Duodenal mucosa (tissue), 2 donors: ENCODE measurements around the gene DIP2B.

Experiments
- H3K27ac ChIP-seq: one replicate; pipeline ENCODE4 v1.7.0; 2013; ENCODE audit warnings: low read depth, low read length
- H3K27me3 ChIP-seq, 2 donors: one replicate each; pipeline ENCODE4 v1.7.0; 2013; ENCODE audit warnings: low read length in 2 of 2, control low read depth in 1 of 2; ENCODE audit not compliant: insufficient read depth in 2 of 2, control insufficient read depth in 1 of 2
- H3K36me3 ChIP-seq, 2 donors: one replicate each; pipeline ENCODE4 v1.7.0; 2013; ENCODE audit warnings: low read length in 2 of 2, control low read depth in 1 of 2; ENCODE audit not compliant: insufficient read depth in 2 of 2, control insufficient read depth in 1 of 2
- H3K4me1 ChIP-seq, 2 donors: one replicate each; pipeline ENCODE4 v1.7.0; 2013; ENCODE audit warnings: low read length in 2 of 2, control low read depth in 1 of 2; ENCODE audit not compliant: insufficient read depth in 2 of 2, control insufficient read depth in 1 of 2
- H3K4me3 ChIP-seq, 2 donors: one replicate each; pipeline ENCODE4 v1.7.0; 2013; ENCODE audit warnings: low read length in 2 of 2, low read depth in 1 of 2
- H3K9ac ChIP-seq, 2 donors: one replicate each; pipeline ENCODE4 v1.7.0; 2013; ENCODE audit warnings: low read length in 2 of 2, low read depth in 1 of 2
- H3K9me3 ChIP-seq, 2 donors: one replicate each; pipeline ENCODE4 v1.7.0; 2013; ENCODE audit warnings: low read length in 2 of 2, control low read depth in 1 of 2; ENCODE audit not compliant: control insufficient read depth in 1 of 2

Gene DIP2B

DNA sequence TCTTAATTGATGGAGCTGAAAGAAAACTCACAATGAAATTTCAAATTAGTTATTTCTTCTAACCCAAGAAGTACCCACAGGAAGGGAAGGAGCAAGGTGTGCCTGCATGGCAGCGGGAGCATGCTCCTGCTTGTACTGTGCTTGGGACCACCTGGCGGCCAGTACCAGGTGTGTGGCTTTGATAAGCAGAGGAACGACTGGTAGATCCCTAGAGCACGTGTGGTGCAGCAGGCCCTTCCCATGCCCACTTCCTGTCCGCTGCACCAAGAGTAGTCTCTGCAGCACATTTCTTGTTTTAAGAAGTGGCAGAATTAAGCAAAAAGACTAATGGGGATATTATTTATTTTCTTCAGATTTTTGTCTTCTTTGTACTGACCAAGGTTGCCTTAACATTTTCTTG, 136.8 kb downstream of the DIP2B start:
- H3K4me3 ChIP-seq = no peak overlapping the region
- H3K27me3 ChIP-seq = no peaks in the 10 kb centered on the region
- H3K9ac ChIP-seq = no peak overlapping the region
- H3K4me1 ChIP-seq = no peaks in the 10 kb centered on the region
- no peak overlapping the region for H3K27ac ChIP-seq
- H3K9me3 ChIP-seq = no peaks in the 10 kb centered on the region
- no peaks in the 10 kb centered on the region for H3K36me3 ChIP-seq

DNA sequence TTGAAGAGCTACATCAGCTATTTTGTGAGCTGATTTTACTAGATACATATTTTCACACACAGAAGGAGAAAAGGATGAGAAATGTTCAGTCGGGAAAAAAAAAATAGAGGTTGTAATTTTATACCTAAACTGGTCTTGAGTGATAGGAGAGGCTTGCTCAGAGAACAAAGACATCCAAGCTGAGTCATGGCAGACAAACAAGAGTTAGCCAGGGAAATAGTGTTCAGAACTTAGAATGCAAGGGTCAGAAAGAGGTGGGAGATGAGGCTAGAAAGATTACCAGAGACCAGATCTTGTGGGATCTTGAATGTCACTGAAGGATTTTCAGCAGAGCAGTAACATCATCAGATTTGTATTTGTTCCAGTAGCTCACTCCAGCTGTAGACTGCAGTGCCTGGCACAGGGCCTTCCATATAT, 137.3 kb downstream of the DIP2B start:
- H3K27ac ChIP-seq = no peak overlapping the region
- H3K9ac ChIP-seq = no peak overlapping the region
- no peaks in the 10 kb centered on the region for H3K27me3 ChIP-seq
- no peaks in the 10 kb centered on the region for H3K9me3 ChIP-seq
- H3K4me1 ChIP-seq = no peaks in the 10 kb centered on the region
- no peaks in the 10 kb centered on the region for H3K36me3 ChIP-seq
- H3K4me3 ChIP-seq = no peak overlapping the region

DNA sequence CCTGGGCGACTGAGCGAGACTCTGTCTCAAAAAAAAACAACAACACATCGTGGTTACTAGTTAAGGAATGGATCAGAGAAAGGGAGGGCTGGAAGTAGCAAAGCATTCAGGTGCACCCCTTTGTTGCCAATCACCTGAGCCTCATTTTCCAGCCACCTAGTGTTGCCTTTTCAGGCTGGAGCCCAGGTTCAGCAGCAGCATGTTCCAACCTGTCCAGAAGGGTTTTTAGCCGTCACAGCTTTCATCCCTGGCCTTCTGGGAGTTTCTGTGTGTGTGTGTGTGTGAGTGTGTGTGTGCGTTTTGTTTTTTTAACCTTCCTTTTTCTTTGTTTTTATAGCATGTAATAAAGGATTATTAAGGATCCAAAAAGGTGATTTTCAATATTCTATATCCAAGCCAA, 138.0 kb downstream of the DIP2B start:
- Histone ChIP-seq H3K4me1 (no peaks in the 10 kb centered on the region), H3K36me3 (no peaks in the 10 kb centered on the region), H3K9me3 (no peaks in the 10 kb centered on the region), H3K27me3 (no peaks in the 10 kb centered on the region), H3K4me3 (no peak overlapping the region), H3K9ac (no peak overlapping the region), H3K27ac (no peak overlapping the region)

DNA sequence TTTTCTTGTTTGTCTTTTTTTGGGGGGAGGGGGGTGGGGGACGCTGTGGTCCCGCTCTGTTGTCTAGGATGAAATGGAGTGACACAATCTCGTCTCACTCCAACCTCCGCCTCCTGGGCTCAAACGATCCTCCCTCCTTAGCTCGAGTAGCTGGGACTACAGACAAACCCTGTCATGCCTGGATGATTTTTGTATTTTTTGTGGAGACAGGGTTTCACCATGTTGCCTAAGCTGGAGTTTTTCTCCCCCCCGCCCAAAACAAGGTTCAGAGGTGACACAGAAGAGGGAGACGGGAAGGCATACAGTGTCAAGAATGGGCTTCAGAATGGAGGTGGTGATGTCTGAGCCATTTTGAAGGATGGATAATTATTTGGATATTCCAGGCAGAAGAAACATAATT, 142.2 kb downstream of the DIP2B start:
- no peaks in the 10 kb centered on the region for H3K9me3 ChIP-seq
- H3K4me3 ChIP-seq = no peak overlapping the region
- H3K27me3 ChIP-seq = no peaks in the 10 kb centered on the region
- no peaks in the 10 kb centered on the region for H3K36me3 ChIP-seq
- no peak overlapping the region for H3K9ac ChIP-seq
- H3K4me1 ChIP-seq = no peaks in the 10 kb centered on the region
- H3K27ac ChIP-seq = no peak overlapping the region

DNA sequence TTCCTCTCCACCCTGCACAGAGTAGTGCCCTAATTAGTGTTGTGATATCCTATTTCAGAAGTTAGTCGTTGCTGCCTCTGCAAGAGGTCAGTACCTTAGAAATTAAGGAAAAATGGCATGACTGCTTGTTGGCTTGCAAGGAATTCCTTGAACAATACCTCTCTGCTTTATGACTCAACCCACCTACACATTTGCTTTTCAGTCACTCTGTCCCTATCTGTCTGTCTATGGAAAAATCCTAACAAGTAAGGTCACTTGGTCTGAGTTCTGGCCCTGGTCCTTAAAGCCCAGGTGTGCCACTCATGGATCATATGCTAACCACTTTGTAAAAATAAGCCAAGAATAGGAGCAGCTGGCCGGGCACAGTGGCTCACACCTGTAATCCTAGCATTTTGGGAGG, 142.7 kb downstream of the DIP2B start:
- Histone ChIP-seq H3K9me3 (no peaks in the 10 kb centered on the region), H3K4me3 (no peak overlapping the region), H3K27me3 (no peaks in the 10 kb centered on the region), H3K9ac (no peak overlapping the region), H3K4me1 (no peaks in the 10 kb centered on the region), H3K27ac (no peak overlapping the region), H3K36me3 (no peaks in the 10 kb centered on the region)

DNA sequence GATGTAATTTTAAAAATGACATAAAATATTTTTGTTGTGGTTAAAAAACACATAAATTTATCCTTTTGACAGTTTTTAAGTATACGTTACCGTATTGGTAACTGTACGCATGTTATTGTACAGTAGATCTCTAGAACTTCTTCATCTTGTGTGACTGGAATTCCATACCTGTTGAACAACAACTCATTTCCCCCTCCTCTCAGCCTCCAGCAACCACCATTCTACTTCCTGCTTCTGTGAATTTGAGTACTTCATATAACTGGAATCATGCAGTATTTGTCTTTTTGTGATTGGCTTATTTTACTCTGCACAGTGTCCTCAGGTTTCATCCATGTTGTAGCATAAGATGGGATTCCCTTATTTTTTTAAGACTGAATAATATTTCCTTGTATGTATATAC, 145.5 kb downstream of the DIP2B start:
- H3K27ac ChIP-seq = no peak overlapping the region
- no peaks in the 10 kb centered on the region for H3K27me3 ChIP-seq
- no peak overlapping the region for H3K4me3 ChIP-seq
- no peak overlapping the region for H3K9ac ChIP-seq
- H3K36me3 ChIP-seq = no peaks in the 10 kb centered on the region
- no peaks in the 10 kb centered on the region for H3K9me3 ChIP-seq
- no peaks in the 10 kb centered on the region for H3K4me1 ChIP-seq

DNA sequence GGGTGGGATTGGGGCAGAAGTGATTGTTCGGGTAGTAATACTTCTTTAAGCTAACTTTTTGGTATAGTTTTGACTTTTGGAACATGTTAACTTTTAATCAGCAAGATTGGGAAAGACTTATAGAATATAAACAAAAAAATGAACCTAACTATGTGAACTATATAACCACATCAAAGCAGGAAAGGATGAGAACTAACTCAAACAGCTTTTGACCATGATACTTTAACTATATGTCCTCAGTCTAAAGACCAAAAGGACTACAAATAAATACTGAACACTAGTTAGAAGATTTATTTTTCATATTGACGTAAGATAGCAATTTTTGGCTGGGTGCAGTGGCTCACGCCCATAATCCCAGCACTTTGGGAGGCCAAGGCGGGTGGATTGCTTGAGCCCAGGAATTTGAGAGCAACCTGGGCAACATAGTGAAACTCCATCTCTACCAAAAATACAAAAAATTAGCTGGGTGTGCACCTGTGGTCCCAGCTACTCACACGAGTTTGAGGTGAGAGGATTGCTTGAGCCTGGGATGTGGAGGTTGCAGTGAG, 150.7 kb downstream of the DIP2B start:
- H3K27ac ChIP-seq = no peak overlapping the region
- H3K9me3 ChIP-seq = no peaks in the 10 kb centered on the region
- H3K4me1 ChIP-seq = no peaks in the 10 kb centered on the region
- no peak overlapping the region for H3K9ac ChIP-seq
- no peaks in the 10 kb centered on the region for H3K27me3 ChIP-seq
- H3K4me3 ChIP-seq = no peak overlapping the region
- H3K36me3 ChIP-seq = peaks cover 0 to 1% of the 10 kb centered on the region in 2 donors

DNA sequence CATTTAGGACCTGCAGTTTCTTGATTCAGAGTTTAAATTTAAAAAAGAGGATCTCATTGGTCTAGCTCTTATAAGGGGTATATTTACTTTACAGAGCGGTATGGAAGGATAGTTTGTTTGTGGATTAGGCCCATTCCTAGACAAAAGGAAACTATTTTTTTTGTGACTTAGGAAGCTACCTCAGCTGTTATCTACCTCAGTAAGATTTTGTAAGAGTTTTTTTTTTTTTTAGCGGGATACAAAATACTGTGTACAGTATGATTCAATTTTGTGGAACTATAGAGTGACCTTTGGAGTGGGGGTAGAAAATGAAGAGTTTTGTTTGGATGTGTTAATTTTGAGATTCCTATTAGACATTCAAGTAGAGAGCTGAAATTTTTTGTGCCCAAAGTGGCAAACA, 154.5 kb downstream of the DIP2B start:
- Histone ChIP-seq H3K27me3 (no peaks in the 10 kb centered on the region), H3K36me3 (peaks cover 0 to 14% of the 10 kb centered on the region in 2 donors), H3K27ac (no peak overlapping the region), H3K4me3 (no peak overlapping the region), H3K9me3 (no peaks in the 10 kb centered on the region), H3K4me1 (peaks cover 0 to 5% of the 10 kb centered on the region in 2 donors), H3K9ac (no peak overlapping the region)

DNA sequence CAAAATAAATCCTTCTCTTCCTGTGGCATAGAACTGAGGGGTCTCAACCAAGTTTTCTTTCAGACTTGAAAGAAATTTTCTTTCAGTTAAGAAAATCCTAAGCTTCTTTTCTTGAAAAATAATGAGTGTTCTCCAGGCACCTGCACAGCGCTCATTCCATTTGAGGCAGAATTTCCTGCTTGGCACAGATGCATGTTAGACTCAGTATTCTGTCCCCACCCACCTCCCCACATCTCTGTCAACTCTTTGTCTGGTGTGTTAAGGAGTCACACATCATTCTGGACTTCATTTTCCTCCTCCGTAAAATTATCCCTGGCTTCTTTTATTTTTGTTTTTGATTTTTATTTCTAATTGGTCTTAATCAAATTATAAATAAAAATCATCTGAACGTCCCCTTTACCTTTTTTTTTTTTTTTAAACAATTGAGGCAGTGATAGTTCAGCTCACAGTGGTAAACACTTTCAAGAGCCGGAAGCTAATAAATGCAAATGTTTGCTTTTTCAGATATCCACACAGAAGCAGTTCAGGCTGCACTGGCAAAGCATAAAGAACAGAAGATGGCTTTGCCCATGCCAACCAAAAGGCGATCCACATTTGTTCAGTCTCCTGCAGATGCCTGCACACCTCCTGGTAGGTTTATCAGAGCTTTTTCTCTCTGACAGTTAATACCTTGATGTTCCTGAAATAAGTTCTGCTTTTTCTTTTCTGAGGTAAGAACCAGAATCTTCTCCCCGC, 155.1 kb downstream of the DIP2B start:
- H3K4me3 ChIP-seq = no peak overlapping the region
- no peak overlapping the region for H3K9ac ChIP-seq
- peaks cover 0 to 11% of the 10 kb centered on the region in 2 donors for H3K4me1 ChIP-seq
- H3K27me3 ChIP-seq = no peaks in the 10 kb centered on the region
- H3K27ac ChIP-seq = no peak overlapping the region
- H3K36me3 ChIP-seq = peaks cover 0 to 14% of the 10 kb centered on the region in 2 donors
- H3K9me3 ChIP-seq = no peaks in the 10 kb centered on the region

DNA sequence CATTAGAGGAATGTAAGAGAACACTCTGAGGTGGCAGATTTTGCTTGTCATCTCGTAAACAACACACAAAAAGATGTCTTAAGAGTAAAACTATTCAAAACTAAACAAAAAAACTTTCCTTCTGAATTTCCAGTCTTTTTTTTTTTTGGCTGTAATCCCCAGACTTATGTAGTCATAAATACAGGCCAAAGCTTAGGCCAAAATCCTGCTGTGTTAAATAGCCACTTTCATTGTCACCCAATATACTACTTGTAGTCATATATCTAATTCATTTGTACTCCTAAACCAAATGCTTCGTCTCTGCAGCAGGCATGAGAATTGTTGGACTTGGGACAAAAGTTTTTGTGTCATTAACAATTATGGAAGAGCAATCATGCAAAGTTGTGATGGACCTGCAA, 155.6 kb downstream of the DIP2B start:
- H3K4me1 ChIP-seq = peaks cover 0 to 17% of the 10 kb centered on the region in 2 donors
- H3K27ac ChIP-seq = no peak overlapping the region
- peaks cover 0 to 14% of the 10 kb centered on the region in 2 donors for H3K36me3 ChIP-seq
- no peaks in the 10 kb centered on the region for H3K9me3 ChIP-seq
- no peaks in the 10 kb centered on the region for H3K27me3 ChIP-seq
- no peak overlapping the region for H3K4me3 ChIP-seq
- H3K9ac ChIP-seq = no peak overlapping the region
